ENCODE measurements around the gene TRIM2.

GRCh38 chr4:153170407-153170806, 33.8 kb upstream of the TRIM2 start:
- TF ChIP-seq, protein P1, sequence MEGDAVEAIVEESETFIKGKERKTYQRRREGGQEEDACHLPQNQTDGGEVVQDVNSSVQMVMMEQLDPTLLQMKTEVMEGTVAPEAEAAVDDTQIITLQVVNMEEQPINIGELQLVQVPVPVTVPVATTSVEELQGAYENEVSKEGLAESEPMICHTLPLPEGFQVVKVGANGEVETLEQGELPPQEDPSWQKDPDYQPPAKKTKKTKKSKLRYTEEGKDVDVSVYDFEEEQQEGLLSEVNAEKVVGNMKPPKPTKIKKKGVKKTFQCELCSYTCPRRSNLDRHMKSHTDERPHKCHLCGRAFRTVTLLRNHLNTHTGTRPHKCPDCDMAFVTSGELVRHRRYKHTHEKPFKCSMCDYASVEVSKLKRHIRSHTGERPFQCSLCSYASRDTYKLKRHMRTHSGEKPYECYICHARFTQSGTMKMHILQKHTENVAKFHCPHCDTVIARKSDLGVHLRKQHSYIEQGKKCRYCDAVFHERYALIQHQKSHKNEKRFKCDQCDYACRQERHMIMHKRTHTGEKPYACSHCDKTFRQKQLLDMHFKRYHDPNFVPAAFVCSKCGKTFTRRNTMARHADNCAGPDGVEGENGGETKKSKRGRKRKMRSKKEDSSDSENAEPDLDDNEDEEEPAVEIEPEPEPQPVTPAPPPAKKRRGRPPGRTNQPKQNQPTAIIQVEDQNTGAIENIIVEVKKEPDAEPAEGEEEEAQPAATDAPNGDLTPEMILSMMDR (IDR thresholded peaks at IDR 0.05): no peak
- no peak for TF ChIP-seq POLR2A (IDR thresholded peaks at IDR 0.05)

All from body of pancreas (tissue), 4 donors.